Heart right ventricle (tissue), 16 donors: ENCODE measurements around the gene PPIP5K1. TPM values are rescaled to one million over a fixed set of nuclear protein-coding genes. Genes with fewer than 3 reads are reported as not detected.
"Not testable (repeated sequence)": the region's sequence is repeated elsewhere in the genome, so short reads cannot be mapped to it uniquely, and the experiment has no call there.

Source experiments
- ATAC-seq, 8 donors: fragments of 200-7000 bp; cut with Tn5 transposase; one replicate each; pipeline ENCODE4 v1.9.1; 2020; ENCODE audit warnings: mild to moderate bottlenecking in 8 of 8, moderate library complexity in 8 of 8, moderate number of reproducible peaks in 1 of 8
- DNase-seq, 2 donors: peaks; one replicate each; pipeline ENCODE4 v3.0.0-alpha.2; 2020
- H3K27ac ChIP-seq, 10 donors: fragments of 200-600 bp; sonication (generic) in 2 of 10; one replicate each; pipeline versions ENCODE4 v1.5.0 to v1.8.0; 2020 to 2022; ENCODE audit warnings: mild to moderate bottlenecking in 3 of 10
- H3K27me3 ChIP-seq, 7 donors: fragments of 200-600 bp; one replicate each; pipeline ENCODE4 v1.8.0; 2021 to 2022; ENCODE audit warnings: mild to moderate bottlenecking in 2 of 7
- H3K36me3 ChIP-seq, 9 donors: fragments of 200-600 bp; sonication (generic) in 1 of 9; one replicate each; pipeline versions ENCODE4 v1.5.0 to v1.8.0; 2020 to 2022; ENCODE audit warnings: mild to moderate bottlenecking in 2 of 9
- H3K4me1 ChIP-seq, 9 donors: fragments of 200-600 bp; sonication (generic) in 1 of 9; one replicate each; pipeline versions ENCODE4 v1.5.0 to v1.8.0; 2020 to 2022; ENCODE audit warnings: mild to moderate bottlenecking in 4 of 9
- H3K4me3 ChIP-seq, 10 donors: fragments of 200-600 bp; sonication (generic) in 2 of 10; one replicate each; pipeline versions ENCODE4 v1.5.0 to v1.8.0; 2020 to 2022; ENCODE audit warnings: mild to moderate bottlenecking in 7 of 10, moderate library complexity in 2 of 10
- H3K9me3 ChIP-seq, 11 donors: fragments of 200-600 bp in 10 of 11; sonication (generic) in 2 of 11; one replicate each; pipeline versions ENCODE4 v1.5.0 to v1.8.0; 2013 to 2022; ENCODE audit warnings: mild to moderate bottlenecking in 2 of 11, control low read depth in 1 of 11, moderate library complexity in 1 of 11
- CTCF ChIP-seq, 9 donors: fragments of 200-600 bp; sonication (generic) in 2 of 9; IDR thresholded peaks; one replicate each; pipeline versions ENCODE4 v1.5.0 to v1.8.0; 2021 to 2022; ENCODE audit warnings: antibody characterized with exemption in 9 of 9, mild to moderate bottlenecking in 5 of 9, moderate library complexity in 1 of 9
- WGBS, 2 donors: extraction: QIAGEN DNeasy Blood & Tissue Kit; methylation state at CpG; one replicate each; pipeline ENCODE4 v1.1.7; 2013; ENCODE audit warnings: inconsistent platforms in 1 of 2; 5-methylcytosine and 5-hydroxymethylcytosine counted together
- intact Hi-C, 10 donors: fragments of 100-400 bp; cut with DNase I; formaldehyde crosslinking; loops; one replicate each; pipeline versions ENCODE4 v1.11.1 to v1.14.2; 2022
- long read RNA-seq, 3 donors: library from polyadenylated mRNA; unstranded; transcript quantifications; one replicate each; pipeline ENCODE4 v2.0.0, GENCODE V29; 2020 to 2021
- polyA plus RNA-seq, 2 donors: library from polyadenylated mRNA; stranded (reverse); fragments of 200-250 nt; gene quantifications; one replicate each; pipeline ENCODE4 v1.2.3, GENCODE V29; 2013
- total RNA-seq, 10 donors: library from RNA; stranded (reverse); fragmentation: NEBNext Ultra II Directional in 3 of 10; extraction: Animal tissue kit (Norgen Biotek cat#: 25700) in 3 of 10; gene quantifications; one replicate each; pipeline versions ENCODE4 v1.2.1 to v1.2.4, GENCODE V29; 2021 to 2023
- donor health status: Arrhythmogenic right ventricular cardiomyopathy.
- donor health status: ischemic (EF 13 %, LVEDD 7.1; RV severe dilation, severe dysfunction).
- donor health status: healthy with polysubstance abuse.
- donor health status: DM: no; HTN: yes; CAD: no.
- donor health status: DM: no; HTN: no; CAD: no.
- donor health status: ischemic (EF 25% LVEDD 6.9; RV normal size, moderate dysfunction).
- donor health status: ischemic (EF 25% LVEDD 5.7; RV mildly dilated, moderate dysfunction).
- donor health status: healthy.
- donor health status: DM: yes; HTN: yes; CAD: no.
- donor health status: Ischemic cardiomyopathy.
- donor health status: ischemic (EF 35%, LVEDD 5.7; RV mildly dilated, moderate dysfunction).
- donor health status: nonischemic (EF 11% LVEDD 7.7; RV severe dilation, severe dysfunction).
- donor health status: DM: yes; HTN: yes; CAD: no.
- donor health status: PGD.
- donor health status: ischemic (EF 29% LVEDD 5.4; RV normal size, mild dysfunction).
- donor health status: nonischemic (EF 23%, LVEDD 6.1; RV moderate dilation, normal function).

The PPIP5K1 gene
- total RNA-seq, result 10 to 100 TPM; 12.2 to 33.9 (median 18.7) TPM
- 1 to 10 TPM; 3.2 to 6.9 TPM for polyA plus RNA-seq
- long read RNA-seq, donor 1, partial matches to known transcripts, result 1 of 3 reads
- long read RNA-seq, donor 1, other reads (novel, unspliced or antisense), result 2 of 3 reads
- long read RNA-seq, donor 2, partial matches to known transcripts, result 4 of 9 reads
- long read RNA-seq, donor 2, other reads (novel, unspliced or antisense), result 5 of 9 reads
- long read RNA-seq, donor 3, partial matches to known transcripts, result 14 of 20 reads
- long read RNA-seq, donor 3, other reads (novel, unspliced or antisense), result 6 of 20 reads

- H3K36me3 ChIP-seq, H3K4me3 ChIP-seq, H3K27ac ChIP-seq, intact Hi-C loops, H3K9me3 ChIP-seq, DNase-seq, H3K27me3 ChIP-seq, H3K4me1 ChIP-seq: not testable (repeated sequence)
- peak; percentile 98 to 100 (median 99) for ATAC-seq
- WGBS, 2 donors, result no CpG with 5 or more reads among the region's 54 CpGs
These were observed at the start of gene PPIP5K1 for GRCh38 chr15:43589778-43590466. TSS of gene PPIP5K1 (minus strand) at chr15:43590208. CDS start at chr15:43584504, 5,704 bp downstream.

- DNase-seq, H3K27ac ChIP-seq, H3K4me3 ChIP-seq, ATAC-seq, H3K36me3 ChIP-seq, intact Hi-C loops, H3K27me3 ChIP-seq, H3K4me1 ChIP-seq, H3K9me3 ChIP-seq: not testable (repeated sequence)
- WGBS, 2 donors, result 84 to 85% methylated on average over 8 of the region's 8 CpGs
These were observed 48.6 kb upstream of the PPIP5K1 start for GRCh38 chr15:43638464-43639204.

GRCh38 chr15:43626937-43627336, 36.9 kb upstream of the PPIP5K1 start:
- H3K4me3 ChIP-seq, H3K9me3 ChIP-seq, H3K4me1 ChIP-seq, ATAC-seq, intact Hi-C loops, H3K27ac ChIP-seq, DNase-seq, H3K36me3 ChIP-seq: not testable (repeated sequence)
- H3K27me3 ChIP-seq, result peaks cover 0 to 21% (median 7%) of the 10 kb centered on the region in 7 donors

- WGBS, 2 donors, result 37 to 40% methylated on average over 5 of the region's 5 CpGs
- Histone ChIP-seq H3K36me3 (no peaks in the 10 kb centered on the region), H3K27me3 (peaks cover 0 to 22% (median 8%) of the 10 kb centered on the region in 7 donors), H3K4me1 (no peaks in the 10 kb centered on the region), H3K27ac (no peak overlapping the region), H3K9me3 (no peaks in the 10 kb centered on the region), H3K4me3 (no peak overlapping the region)
- no peak for TF ChIP-seq CTCF (IDR thresholded peaks at IDR 0.05)
- ATAC-seq (no peak), DNase-seq (no peak)
- intact Hi-C loops, result no loop called here
These were observed 35.1 kb upstream of the PPIP5K1 start for GRCh38 chr15:43625106-43625505.

GRCh38 chr15:43622068-43622799, 32.2 kb upstream of the PPIP5K1 start:
- DNase-seq, intact Hi-C loops, H3K4me1 ChIP-seq, H3K9me3 ChIP-seq, H3K4me3 ChIP-seq, ATAC-seq, H3K36me3 ChIP-seq, H3K27ac ChIP-seq: not testable (repeated sequence)
- H3K27me3 ChIP-seq, result peaks cover 0 to 31% (median 13%) of the 10 kb centered on the region in 7 donors
- 69 to 73% methylated on average over 4 of the region's 7 CpGs for WGBS, 2 donors

- H3K27me3 ChIP-seq, result peaks cover 0 to 18% (median 13%) of the 10 kb centered on the region in 7 donors
- H3K27ac ChIP-seq, H3K4me3 ChIP-seq, intact Hi-C loops, H3K9me3 ChIP-seq, ATAC-seq, DNase-seq, H3K4me1 ChIP-seq, H3K36me3 ChIP-seq: not testable (repeated sequence)
- no CpG with 5 or more reads among the region's 2 CpGs for WGBS, 2 donors
These were observed 28.7 kb upstream of the PPIP5K1 start, which contains the start of gene STRC for GRCh38 chr15:43618700-43619099. TSS of gene STRC (minus strand) at chr15:43618800. CDS start at chr15:43618722, 78 bp downstream.

GRCh38 chr15:43617750-43618149, 27.7 kb upstream of the PPIP5K1 start:
- H3K4me3 ChIP-seq, H3K4me1 ChIP-seq, intact Hi-C loops, H3K27ac ChIP-seq, H3K36me3 ChIP-seq, H3K9me3 ChIP-seq, DNase-seq: not testable (repeated sequence)
- ATAC-seq, result peak in 2 of 8 donors; percentile 21 to 67
- WGBS, 2 donors, result 67% methylated on average over 3 to 4 of the region's 8 CpGs
- H3K27me3 ChIP-seq, result peaks cover 0 to 13% (median 9%) of the 10 kb centered on the region in 7 donors

GRCh38 chr15:43602233-43602632, 12.2 kb upstream of the PPIP5K1 start:
- ATAC-seq, H3K9me3 ChIP-seq, intact Hi-C loops, H3K27ac ChIP-seq, H3K36me3 ChIP-seq, DNase-seq, H3K4me3 ChIP-seq, H3K4me1 ChIP-seq: not testable (repeated sequence)
- peaks cover 0 to 19% (median 0%) of the 10 kb centered on the region in 7 donors for H3K27me3 ChIP-seq
- WGBS, 2 donors, result 83 to 86% methylated on average over 6 of the region's 6 CpGs

- WGBS, 2 donors, result no CpG with 5 or more reads among the region's 2 CpGs
- intact Hi-C loops, result not testable (repeated sequence)
These were observed 10.2 kb upstream of the PPIP5K1 start for GRCh38 chr15:43600200-43600599.

More at GRCh38 chr15:43600200-43600599, 10.2 kb upstream of the PPIP5K1 start:
- ATAC-seq, H3K4me3 ChIP-seq, H3K9me3 ChIP-seq, H3K36me3 ChIP-seq, DNase-seq, H3K4me1 ChIP-seq, H3K27ac ChIP-seq: not testable (repeated sequence)
- H3K27me3 ChIP-seq, result peaks cover 0 to 19% (median 3%) of the 10 kb centered on the region in 7 donors
